ENCODE data around the gene PARD3.

DNA sequence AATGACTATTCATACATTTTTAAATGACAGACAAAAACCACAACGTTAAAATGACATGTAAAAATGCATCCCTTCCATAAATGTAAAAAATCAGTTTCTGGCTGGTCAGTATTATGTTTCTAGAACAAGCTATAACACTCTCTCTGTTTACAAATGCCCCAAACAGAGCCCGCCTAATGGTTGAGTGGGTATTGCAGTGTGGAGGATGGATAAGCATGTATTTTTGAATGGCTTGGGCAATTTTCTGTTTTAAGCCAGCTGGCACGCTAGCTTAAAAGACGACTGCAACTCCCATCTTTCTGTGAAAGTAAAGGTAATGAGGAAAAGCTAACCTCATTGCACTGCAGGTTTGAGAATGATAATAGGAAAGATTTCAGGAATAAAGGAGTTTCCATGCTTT is 430.7 kb downstream of the PARD3 start:
- TF ChIP-seq, protein P1, sequence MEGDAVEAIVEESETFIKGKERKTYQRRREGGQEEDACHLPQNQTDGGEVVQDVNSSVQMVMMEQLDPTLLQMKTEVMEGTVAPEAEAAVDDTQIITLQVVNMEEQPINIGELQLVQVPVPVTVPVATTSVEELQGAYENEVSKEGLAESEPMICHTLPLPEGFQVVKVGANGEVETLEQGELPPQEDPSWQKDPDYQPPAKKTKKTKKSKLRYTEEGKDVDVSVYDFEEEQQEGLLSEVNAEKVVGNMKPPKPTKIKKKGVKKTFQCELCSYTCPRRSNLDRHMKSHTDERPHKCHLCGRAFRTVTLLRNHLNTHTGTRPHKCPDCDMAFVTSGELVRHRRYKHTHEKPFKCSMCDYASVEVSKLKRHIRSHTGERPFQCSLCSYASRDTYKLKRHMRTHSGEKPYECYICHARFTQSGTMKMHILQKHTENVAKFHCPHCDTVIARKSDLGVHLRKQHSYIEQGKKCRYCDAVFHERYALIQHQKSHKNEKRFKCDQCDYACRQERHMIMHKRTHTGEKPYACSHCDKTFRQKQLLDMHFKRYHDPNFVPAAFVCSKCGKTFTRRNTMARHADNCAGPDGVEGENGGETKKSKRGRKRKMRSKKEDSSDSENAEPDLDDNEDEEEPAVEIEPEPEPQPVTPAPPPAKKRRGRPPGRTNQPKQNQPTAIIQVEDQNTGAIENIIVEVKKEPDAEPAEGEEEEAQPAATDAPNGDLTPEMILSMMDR (conservative IDR thresholded peaks at IDR 0.05), result no peak
- no peak for TF ChIP-seq EZH2 (IDR thresholded peaks at IDR 0.05; ENCODE audit: low read depth)
